ENCODE measurements around the gene LRRC55.
A peak's percentile ranks its signal among the peaks of the same experiment; 100 is the strongest.

The LRRC55 gene

DNA sequence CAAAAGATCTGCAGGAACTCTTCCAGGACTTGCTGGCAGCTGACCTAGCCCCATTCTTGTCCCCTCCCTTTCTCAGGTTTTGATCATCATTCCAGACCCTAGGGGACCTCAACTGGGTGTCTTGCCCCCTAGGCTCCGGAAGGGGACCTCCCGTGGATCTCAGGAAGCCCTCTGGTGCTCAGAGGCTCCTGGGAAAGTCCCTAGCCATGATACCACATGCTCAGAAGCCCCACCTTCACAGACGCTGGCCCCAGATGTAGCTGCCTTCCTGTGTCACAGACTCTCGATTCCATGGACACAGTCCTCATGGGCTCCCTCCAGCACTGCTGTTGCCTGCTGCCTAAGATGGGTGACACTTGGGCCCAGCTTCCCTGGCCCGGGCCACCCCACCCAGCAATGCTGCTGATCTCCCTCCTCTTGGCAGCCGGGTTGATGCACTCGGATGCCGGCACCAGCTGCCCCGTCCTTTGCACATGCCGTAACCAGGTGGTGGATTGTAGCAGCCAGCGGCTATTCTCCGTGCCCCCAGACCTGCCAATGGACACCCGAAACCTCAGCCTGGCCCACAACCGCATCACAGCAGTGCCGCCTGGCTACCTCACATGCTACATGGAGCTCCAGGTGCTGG, at the start of gene LRRC55:
LRRC55 (plus strand) TSS at position 276 of the 628 bp plus-strand sequence; CDS start at position 346, 70 bp downstream.
- DNase-seq: no peak
- no peak for TF ChIP-seq POLR2A (IDR thresholded peaks at IDR 0.05; ENCODE audit: low read length)
- TF ChIP-seq GATA1 (IDR thresholded peaks at IDR 0.05; ENCODE audit: low read depth, low read length): no peak

DNA sequence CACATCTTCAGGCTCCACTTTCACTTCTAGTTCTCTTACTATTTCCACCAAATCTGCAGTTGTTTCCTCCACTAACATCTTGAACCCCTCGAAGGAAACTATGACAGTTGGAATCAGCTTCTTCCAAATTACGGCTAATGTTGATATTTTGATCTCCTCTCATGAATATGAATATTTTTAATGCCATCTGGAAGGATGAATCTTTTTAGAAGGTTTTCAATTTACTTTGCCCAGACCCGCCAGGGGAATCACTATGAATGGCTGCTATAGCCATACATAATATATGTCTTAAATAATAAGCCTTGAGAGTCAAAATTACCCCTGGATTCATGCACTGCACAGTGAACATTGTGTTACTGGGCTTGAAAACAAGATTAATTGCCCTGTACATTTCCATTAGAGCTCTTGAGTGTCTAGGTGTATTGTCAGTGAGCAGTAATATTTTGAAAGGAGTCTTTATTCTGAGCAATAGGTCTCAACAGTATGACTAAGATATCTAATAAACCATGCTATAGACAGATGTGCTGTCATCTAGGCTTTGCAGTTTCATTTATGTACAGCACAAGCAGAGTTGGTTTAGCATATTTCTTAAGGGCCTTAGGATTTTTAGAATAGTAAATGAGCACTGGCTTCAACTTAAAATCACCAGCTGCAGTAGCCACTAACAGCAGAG, 48.3 kb upstream of the LRRC55 start:
- DNase-seq: no peak
- TF ChIP-seq POLR2A (IDR thresholded peaks at IDR 0.05; ENCODE audit: low read length) (no peak), GATA1 (IDR thresholded peaks at IDR 0.05; ENCODE audit: low read depth, low read length) (no peak)

GRCh38 chr11:57134284-57134683, 47.5 kb upstream of the LRRC55 start:
- TF ChIP-seq GATA1 (IDR thresholded peaks at IDR 0.05; ENCODE audit: low read depth, low read length) (no peak), POLR2A (IDR thresholded peaks at IDR 0.05; ENCODE audit: low read length) (no peak)
- no peak for DNase-seq

- TF ChIP-seq GATA1 (IDR thresholded peaks at IDR 0.05; ENCODE audit: low read depth, low read length) (no peak), POLR2A (IDR thresholded peaks at IDR 0.05; ENCODE audit: low read length) (no peak)
- no peak for DNase-seq
These were observed 46.6 kb upstream of the LRRC55 start for GRCh38 chr11:57135020-57135751.

- DNase-seq: no peak
- TF ChIP-seq POLR2A (IDR thresholded peaks at IDR 0.05; ENCODE audit: low read length): no peak
- TF ChIP-seq GATA1 (IDR thresholded peaks at IDR 0.05; ENCODE audit: low read depth, low read length): no peak
These were observed 41.2 kb upstream of the LRRC55 start for GRCh38 chr11:57140568-57140967.

DNA sequence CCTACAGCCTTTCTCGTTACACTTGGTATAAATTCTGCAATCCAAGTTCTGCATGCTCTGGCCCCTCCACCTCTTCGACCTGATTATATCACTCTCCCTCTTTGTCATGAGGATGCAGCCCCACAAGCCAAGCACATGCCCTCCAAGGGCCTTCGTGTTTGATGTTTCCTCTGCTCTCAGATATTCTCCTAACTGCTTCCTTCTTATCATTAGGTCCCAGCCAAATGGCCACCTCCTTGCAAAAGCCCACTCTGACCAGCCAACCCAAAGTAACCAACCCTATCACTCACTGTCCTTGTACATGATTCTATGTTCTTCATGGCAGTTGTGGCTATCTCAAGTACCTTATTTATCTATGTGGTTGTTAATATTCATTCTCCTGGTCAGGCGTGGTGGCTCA, 38.3 kb upstream of the LRRC55 start:
- peak; percentile 3 to 61 for DNase-seq

DNA sequence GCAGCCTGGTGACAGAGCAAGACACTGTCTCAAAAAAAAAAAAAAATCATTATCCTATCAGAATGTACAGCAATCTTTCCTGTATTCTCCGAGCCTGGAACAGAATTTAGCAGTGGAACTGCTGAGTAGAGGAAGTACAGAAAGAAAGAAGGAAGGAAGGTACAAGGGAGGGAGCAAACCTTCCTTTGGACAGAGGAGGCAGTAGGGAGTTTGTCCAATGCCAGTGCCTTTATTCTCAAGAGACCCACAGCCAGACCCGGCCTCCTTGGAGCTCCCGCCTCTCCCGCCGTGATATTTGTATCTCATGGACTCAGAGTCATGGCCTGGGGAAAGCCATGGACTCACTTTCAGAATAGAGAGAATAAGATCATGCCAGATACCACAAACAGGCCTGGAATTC, 37.7 kb upstream of the LRRC55 start:
- TF ChIP-seq GATA1 (IDR thresholded peaks at IDR 0.05; ENCODE audit: low read depth, low read length) (no peak), POLR2A (IDR thresholded peaks at IDR 0.05; ENCODE audit: low read length) (no peak)
- DNase-seq: peak in 1 of 2 experiments; percentile 22

More for the DNA sequence above, 38.3 kb upstream of the LRRC55 start:
- TF ChIP-seq POLR2A (IDR thresholded peaks at IDR 0.05; ENCODE audit: low read length) (no peak), GATA1 (IDR thresholded peaks at IDR 0.05; ENCODE audit: low read depth, low read length) (no peak)

- peak; percentile 10 to 50 for DNase-seq
- no peak for TF ChIP-seq POLR2A (IDR thresholded peaks at IDR 0.05; ENCODE audit: low read length)
- no peak for TF ChIP-seq GATA1 (IDR thresholded peaks at IDR 0.05; ENCODE audit: low read depth, low read length)
These were observed 37.0 kb upstream of the LRRC55 start for GRCh38 chr11:57144531-57145320.

GRCh38 chr11:57146301-57146700, 35.5 kb upstream of the LRRC55 start:
- no peak for TF ChIP-seq POLR2A (IDR thresholded peaks at IDR 0.05; ENCODE audit: low read length)
- TF ChIP-seq GATA1 (IDR thresholded peaks at IDR 0.05; ENCODE audit: low read depth, low read length): no peak
- no peak for DNase-seq

DNA sequence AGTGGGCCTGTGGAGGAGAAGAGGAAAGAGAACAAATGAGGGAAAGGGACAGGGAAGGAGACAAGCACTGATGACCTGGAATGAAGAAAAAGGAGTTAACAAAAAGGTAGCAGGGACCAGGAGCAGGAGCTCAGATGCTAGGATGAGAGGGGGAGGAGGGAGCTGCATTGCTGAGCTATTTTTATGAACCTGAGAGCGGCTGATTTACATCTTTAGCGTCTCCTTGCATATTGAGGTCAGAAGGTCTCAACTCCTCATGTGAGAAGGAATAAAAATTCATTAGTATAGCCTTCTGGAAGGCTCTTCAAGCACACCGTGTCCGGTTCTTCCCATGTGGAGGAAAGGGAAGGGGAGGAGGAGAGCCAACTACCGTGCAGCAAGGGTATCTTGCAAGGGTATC, 33.1 kb upstream of the LRRC55 start:
- TF ChIP-seq POLR2A (IDR thresholded peaks at IDR 0.05; ENCODE audit: low read length): no peak
- TF ChIP-seq GATA1 (IDR thresholded peaks at IDR 0.05; ENCODE audit: low read depth, low read length): no peak
- DNase-seq: no peak

GRCh38 chr11:57150454-57150917, 31.3 kb upstream of the LRRC55 start:
- DNase-seq: peak; percentile 47 to 85

GRCh38 chr11:57152134-57152533, 29.6 kb upstream of the LRRC55 start:
- TF ChIP-seq POLR2A (IDR thresholded peaks at IDR 0.05; ENCODE audit: low read length) (no peak), GATA1 (IDR thresholded peaks at IDR 0.05; ENCODE audit: low read depth, low read length) (no peak)
- DNase-seq: no peak

More at GRCh38 chr11:57150454-57150917, 31.3 kb upstream of the LRRC55 start:
- no peak for TF ChIP-seq POLR2A (IDR thresholded peaks at IDR 0.05; ENCODE audit: low read length)

GRCh38 chr11:57153448-57153847, 28.3 kb upstream of the LRRC55 start:
- TF ChIP-seq GATA1 (IDR thresholded peaks at IDR 0.05; ENCODE audit: low read depth, low read length) (no peak), POLR2A (IDR thresholded peaks at IDR 0.05; ENCODE audit: low read length) (no peak)
- no peak for DNase-seq

GRCh38 chr11:57154739-57155138, 27.0 kb upstream of the LRRC55 start:
- no peak for TF ChIP-seq POLR2A (IDR thresholded peaks at IDR 0.05; ENCODE audit: low read length)
- TF ChIP-seq GATA1 (IDR thresholded peaks at IDR 0.05; ENCODE audit: low read depth, low read length): no peak
- DNase-seq: no peak

Measured in erythroblast (primary cell).